ENCODE results near the gene MARCHF5.

The MARCHF5 gene

GRCh38 chr10:92305133-92306072 is 14.4 kb downstream of the MARCHF5 start:
- no peak for TF ChIP-seq CTCF (IDR thresholded peaks at IDR 0.05; ENCODE audit: low read depth, low read length)
- no peak for DNase-seq (ENCODE audit: extremely low read depth, low read depth)

DNA sequence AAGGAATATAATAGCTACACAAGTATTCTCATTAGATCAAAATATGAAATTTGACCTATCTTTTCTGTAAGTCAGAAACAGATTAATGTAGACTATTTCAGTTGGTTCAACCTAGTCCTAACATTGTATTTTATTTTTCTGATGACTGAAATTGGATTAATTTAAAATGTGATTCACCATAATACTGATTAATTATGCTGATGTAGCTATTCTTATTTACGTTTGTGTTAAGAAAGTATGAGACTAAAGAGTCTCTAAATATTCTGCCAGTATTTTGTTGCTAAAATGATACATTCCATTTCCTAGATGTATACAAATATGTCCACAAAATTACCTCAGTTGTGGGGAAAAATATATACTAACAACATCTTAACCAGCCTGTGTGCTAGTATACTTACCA is 18.3 kb downstream of the MARCHF5 start:
- TF ChIP-seq CTCF (IDR thresholded peaks at IDR 0.05; ENCODE audit: low read depth, low read length): no peak
- no peak for DNase-seq (ENCODE audit: extremely low read depth, low read depth)

GRCh38 chr10:92313750-92314149 is 22.8 kb downstream of the MARCHF5 start:
- no peak for TF ChIP-seq CTCF (IDR thresholded peaks at IDR 0.05; ENCODE audit: low read depth, low read length)
- DNase-seq (ENCODE audit: extremely low read depth, low read depth): no peak

- no peak for TF ChIP-seq CTCF (IDR thresholded peaks at IDR 0.05; ENCODE audit: low read depth, low read length)
- no peak for DNase-seq (ENCODE audit: extremely low read depth, low read depth)
Measured at GRCh38 chr10:92316610-92317009, 25.6 kb downstream of the MARCHF5 start.

GRCh38 chr10:92323079-92323478 is 32.1 kb downstream of the MARCHF5 start:
- no peak for DNase-seq (ENCODE audit: extremely low read depth, low read depth)
- no peak for TF ChIP-seq CTCF (IDR thresholded peaks at IDR 0.05; ENCODE audit: low read depth, low read length)

DNA sequence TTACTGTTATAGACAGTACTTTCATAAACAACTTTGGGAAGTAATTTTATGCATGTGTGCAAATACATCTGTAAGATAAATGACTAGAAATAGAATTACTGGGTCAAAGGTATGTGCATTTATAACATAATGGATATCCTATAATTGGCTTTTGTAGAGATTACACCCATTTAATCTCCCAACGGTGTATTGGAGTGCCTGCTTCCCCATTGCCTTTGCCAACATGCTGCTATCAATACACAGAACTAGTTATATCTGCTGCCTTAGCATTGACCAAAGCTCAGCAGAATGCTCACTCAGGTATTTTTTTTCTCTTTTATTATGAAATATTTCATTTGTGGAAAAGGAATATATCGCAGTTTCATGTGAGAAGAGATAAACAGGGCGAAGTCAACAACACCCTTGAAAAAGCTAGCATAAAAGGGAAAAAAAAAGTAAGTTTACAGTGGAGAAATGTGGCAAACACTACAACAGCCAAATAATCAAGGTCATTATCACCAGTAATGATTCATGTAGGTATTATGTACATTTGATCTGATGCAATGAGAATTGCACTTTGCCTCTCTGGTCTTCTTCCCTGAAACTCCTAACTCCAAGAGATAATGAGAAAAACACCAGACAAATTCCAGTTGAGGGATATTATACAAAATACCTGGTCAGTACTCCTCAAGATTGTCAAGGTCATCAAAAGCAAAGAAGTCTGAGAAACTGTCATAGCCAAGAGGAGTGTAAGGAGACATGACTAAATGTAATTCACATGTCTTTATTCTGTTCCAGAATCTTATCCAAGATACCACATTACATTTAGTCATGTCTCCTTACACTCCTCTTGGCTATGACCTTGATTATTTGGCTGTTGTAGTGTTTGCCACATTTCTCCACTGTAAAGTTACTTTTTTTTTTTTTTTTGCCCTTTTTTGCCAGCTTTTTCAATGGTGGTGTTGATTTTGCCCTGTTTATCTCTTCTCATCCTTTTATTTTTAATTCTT is 36.8 kb downstream of the MARCHF5 start:
- no peak for DNase-seq (ENCODE audit: extremely low read depth, low read depth)
- TF ChIP-seq CTCF (IDR thresholded peaks at IDR 0.05; ENCODE audit: low read depth, low read length): no peak

Data from AG09319 (cell line).